Stimulated activated CD4-positive, alpha-beta T cell treated with anti-CD3 and anti-CD28 coated beads, Interleukin-1b, Interleukin-23, amount 100 ng/mL, for 24 hours (primary cell): ENCODE data around the gene CD84.
"Not testable (repeated sequence)": the region's sequence is repeated elsewhere in the genome, so short reads cannot be mapped to it uniquely, and the experiment has no call there.

ENCODE experiments used
- DNase-seq, 4 experiments: peaks; one replicate each; pipeline ENCODE4 v3.0.0-alpha.2; 2020; ENCODE audit warnings: low read depth in 4 of 4, low spot score in 1 of 4

The CD84 gene

GRCh38 chr1:160542303-160542945, 36.9 kb downstream of the CD84 start:
- no peak for DNase-seq

DNA sequence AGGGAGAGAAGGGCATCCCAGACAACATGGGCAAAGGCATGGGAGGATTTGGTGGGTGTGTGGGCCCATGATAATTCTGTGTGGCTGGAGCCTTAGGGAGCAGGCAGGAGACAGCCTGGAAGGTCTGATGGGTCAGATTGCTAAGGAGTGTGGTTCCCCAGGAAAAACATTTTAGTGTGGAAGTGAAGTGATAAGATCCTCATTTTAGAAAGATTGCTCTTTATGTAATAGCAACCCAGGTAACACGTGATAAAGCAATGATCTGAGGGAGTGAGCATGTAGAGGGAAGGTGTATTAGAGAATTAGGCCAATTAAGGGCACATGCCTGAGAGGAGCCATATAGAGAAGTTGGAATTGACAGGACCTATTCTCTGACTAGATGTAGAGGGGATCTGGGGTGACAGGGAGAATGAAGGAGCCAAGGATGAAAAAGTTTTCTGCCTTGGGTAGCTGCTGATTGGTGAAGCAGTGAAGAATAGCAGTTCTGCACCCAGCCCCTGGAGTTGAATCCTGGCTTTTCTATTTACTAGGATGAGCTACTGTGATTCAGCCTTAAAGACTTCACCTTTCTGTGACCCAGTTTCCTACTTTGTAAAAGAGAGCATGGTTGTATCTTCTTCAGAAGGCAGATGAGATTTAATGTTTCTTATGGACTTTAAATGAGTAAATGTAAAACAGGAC, 37.5 kb downstream of the CD84 start:
- no peak for DNase-seq

GRCh38 chr1:160540859-160541233, 38.5 kb downstream of the CD84 start:
- DNase-seq, result no peak

- DNase-seq, result peak in 1 of 4 experiments; percentile 11
Observed at GRCh38 chr1:160539990-160540858, 39.1 kb downstream of the CD84 start.

GRCh38 chr1:160539684-160539989, 39.7 kb downstream of the CD84 start:
- no peak for DNase-seq

GRCh38 chr1:160538985-160539651, 40.2 kb downstream of the CD84 start:
- DNase-seq, result no peak

- no peak for DNase-seq
Observed at GRCh38 chr1:160537714-160538665, 41.3 kb downstream of the CD84 start.

GRCh38 chr1:160534823-160535605, 44.3 kb downstream of the CD84 start:
- DNase-seq, result no peak

DNA sequence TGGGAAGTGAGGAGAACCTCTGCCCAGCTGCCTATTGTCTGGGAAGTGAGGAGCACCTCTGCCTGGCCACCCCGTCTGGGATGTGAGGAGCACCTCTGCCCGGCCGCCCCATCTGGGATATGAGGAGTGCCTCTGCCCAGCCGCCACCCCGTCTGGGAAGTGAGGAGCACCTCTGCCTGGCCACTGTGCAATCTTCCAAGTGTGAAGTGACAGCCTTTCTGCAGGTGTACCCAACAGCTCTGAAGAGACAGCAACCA, 46.8 kb downstream of the CD84 start:
- DNase-seq, result not testable (repeated sequence)

DNA sequence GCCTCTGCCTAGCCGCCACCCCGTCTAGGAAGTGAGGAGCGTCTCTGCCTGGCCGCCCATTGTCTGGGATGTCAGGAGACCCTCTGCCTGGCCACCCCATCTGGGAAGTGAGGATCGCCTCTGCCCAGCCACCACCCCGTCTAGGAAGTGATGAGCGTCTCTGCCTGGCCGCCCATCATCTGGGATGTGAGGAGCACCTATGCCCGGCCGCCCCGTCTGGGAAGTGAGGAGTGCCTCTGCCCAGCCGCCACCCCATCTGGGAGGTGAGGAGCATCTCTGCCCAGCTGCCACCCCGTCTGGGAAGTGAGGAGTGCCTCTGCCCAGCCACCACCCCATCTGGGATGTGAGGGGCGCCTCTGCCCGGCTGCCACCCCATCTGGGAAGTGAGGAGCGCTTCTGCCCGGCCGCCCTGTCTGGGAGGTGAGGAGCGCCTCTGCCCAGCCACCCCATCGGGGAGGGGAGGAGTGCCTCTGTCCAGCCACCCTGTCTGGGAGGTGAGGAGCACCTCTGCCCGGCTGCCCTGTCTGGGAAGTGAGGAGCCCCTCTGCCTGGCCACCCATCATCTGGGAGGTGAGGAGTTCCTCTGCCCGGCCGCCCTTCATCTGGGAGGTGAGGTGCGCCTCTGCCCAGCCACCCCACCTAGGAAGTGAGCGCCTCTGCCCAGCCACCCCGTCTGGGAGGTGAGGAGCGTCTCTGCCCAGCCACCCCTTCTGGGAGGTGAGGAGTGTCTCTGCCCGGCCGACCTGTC, 47.3 kb downstream of the CD84 start:
- DNase-seq, result not testable (repeated sequence)

- DNase-seq, result not testable (repeated sequence)
Observed at GRCh38 chr1:160529401-160529952, 49.8 kb downstream of the CD84 start.

- not testable (repeated sequence) for DNase-seq
Observed at GRCh38 chr1:160523789-160524188, 55.5 kb downstream of the CD84 start.

- DNase-seq, result peak; percentile 22 to 42 (median 30)
Observed at GRCh38 chr1:160522622-160523345, 56.5 kb downstream of the CD84 start, which contains the start of gene SLAMF6. Gene SLAMF6, minus strand, starts transcription at chr1:160523255. Its CDS starts 63 bp downstream, at chr1:160523192.

- no peak for DNase-seq
Observed at GRCh38 chr1:160522136-160522535, 57.2 kb downstream of the CD84 start.

DNA sequence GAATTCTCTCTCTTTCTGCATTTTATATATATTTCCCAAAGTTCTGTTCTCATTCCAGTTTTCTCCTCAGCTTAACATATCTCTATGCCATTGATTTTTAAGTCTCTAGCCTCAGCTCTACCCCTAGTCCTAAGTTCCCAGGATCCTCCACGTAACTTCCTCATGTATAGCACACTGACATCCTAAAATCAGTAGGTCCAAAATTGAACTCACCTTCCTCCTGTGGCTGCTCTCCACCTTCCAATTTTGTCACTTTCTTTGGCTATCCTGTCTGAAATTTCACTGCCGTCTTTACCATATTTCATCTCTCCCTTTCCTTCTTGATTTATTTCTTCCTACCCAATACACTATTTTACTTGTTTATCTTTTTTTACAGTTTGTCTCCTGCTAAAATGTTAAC, 57.7 kb downstream of the CD84 start:
- no peak for DNase-seq

DNA sequence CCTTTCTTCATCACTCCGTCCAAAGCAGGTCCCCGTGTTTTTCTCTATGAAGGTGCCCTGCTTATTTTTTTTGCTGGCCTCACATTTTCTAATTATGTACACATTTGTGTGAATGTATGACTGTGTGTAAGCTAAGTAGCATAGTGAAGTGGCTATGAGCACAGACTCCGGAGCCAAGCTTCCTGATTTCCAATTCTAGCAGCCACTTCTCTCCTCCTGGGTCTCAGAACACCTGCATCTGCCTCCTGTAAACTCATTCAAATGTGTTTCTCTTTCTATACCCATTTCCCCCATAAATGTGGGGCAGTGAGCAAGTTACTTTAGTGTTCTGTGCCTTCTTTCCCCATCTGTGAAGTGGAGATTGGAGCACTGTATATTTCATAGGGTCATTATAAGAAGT, 58.3 kb downstream of the CD84 start:
- no peak for DNase-seq

DNA sequence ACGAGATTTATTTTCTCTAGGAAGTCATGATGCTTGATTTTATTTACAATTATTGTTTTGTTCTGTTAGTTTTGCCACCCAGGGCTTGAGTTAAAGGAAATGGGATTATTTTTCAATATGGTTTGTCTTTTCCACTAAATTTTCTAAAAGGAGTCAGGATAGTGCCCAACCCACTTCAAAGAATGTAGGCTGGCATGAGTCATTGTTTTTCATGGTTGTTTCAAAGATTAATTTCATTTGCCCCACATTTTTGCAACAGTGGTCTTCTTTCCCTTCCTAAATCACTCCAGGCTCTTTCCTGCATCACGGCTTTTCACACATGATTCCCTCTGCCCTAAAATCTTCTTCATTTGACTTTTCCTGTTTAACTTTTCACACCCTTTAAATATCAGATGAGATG, 58.7 kb downstream of the CD84 start:
- no peak for DNase-seq
